HTR-8/SVneo (cell line): Measurements from ENCODE around the gene NUBP2.
"Not testable (repeated sequence)": the region's sequence is repeated elsewhere in the genome, so short reads cannot be mapped to it uniquely, and the experiment has no call there.

ENCODE experiments used
- DNase-seq: peaks from one replicate; pipeline ENCODE4 v3.0.0; 2011; ENCODE audit warnings: low spot score, mixed read lengths; ENCODE audit not compliant: insufficient read length
- FAIRE-seq: peaks from 2 replicates; lab custom pipeline; 2011; peaks lifted over from hg19 to GRCh38; lab: Jason Lieb, UNC

NUBP2 gene

GRCh38 chr16:1792836-1793577 is 10.2 kb downstream of the NUBP2 start:
- no peak for FAIRE-seq
- DNase-seq: no peak

GRCh38 chr16:1793578-1794220 is 10.9 kb downstream of the NUBP2 start, which contains the start of gene IGFALS:
Gene IGFALS (minus strand): TSS chr16:1793705. CDS start chr16:1793652, 53 bp downstream.
- no peak for FAIRE-seq
- DNase-seq: no peak

GRCh38 chr16:1794221-1794871 is 11.6 kb downstream of the NUBP2 start:
- DNase-seq: no peak

GRCh38 chr16:1794908-1795666 is 12.3 kb downstream of the NUBP2 start:
- DNase-seq (no peak), FAIRE-seq (no peak)

More at GRCh38 chr16:1794221-1794871, 11.6 kb downstream of the NUBP2 start:
- no peak for FAIRE-seq

GRCh38 chr16:1799263-1799662 is 16.5 kb downstream of the NUBP2 start:
- not testable (repeated sequence) for FAIRE-seq, DNase-seq

GRCh38 chr16:1800701-1801100 is 17.9 kb downstream of the NUBP2 start:
- no peak for FAIRE-seq
- DNase-seq: no peak

GRCh38 chr16:1807626-1808025 is 24.9 kb downstream of the NUBP2 start:
- DNase-seq (no peak), FAIRE-seq (peak; percentile 49)

GRCh38 chr16:1808691-1809090 is 25.9 kb downstream of the NUBP2 start:
- FAIRE-seq (no peak), DNase-seq (no peak)

GRCh38 chr16:1809281-1809801 is 26.6 kb downstream of the NUBP2 start:
- DNase-seq (no peak), FAIRE-seq (no peak)

- FAIRE-seq (no peak), DNase-seq (no peak)
Measured at GRCh38 chr16:1810106-1810505, 27.3 kb downstream of the NUBP2 start.

- DNase-seq: no peak
- FAIRE-seq: no peak
Measured at GRCh38 chr16:1810536-1810935, 27.8 kb downstream of the NUBP2 start.

GRCh38 chr16:1812732-1813163 is 30.0 kb downstream of the NUBP2 start:
- DNase-seq (peak; percentile 15), FAIRE-seq (no peak)

GRCh38 chr16:1815461-1815860 is 32.7 kb downstream of the NUBP2 start:
- FAIRE-seq: no peak
- DNase-seq: no peak

GRCh38 chr16:1816396-1817275 is 33.9 kb downstream of the NUBP2 start:
- FAIRE-seq: no peak

GRCh38 chr16:1817276-1817589 is 34.5 kb downstream of the NUBP2 start:
- FAIRE-seq: no peak
- DNase-seq: no peak

More at GRCh38 chr16:1816396-1817275, 33.9 kb downstream of the NUBP2 start:
- no peak for DNase-seq

- DNase-seq: no peak
- no peak for FAIRE-seq
Measured at GRCh38 chr16:1817716-1818115, 35.0 kb downstream of the NUBP2 start.

- no peak for DNase-seq
- no peak for FAIRE-seq
Measured at GRCh38 chr16:1818204-1818872, 35.6 kb downstream of the NUBP2 start.

GRCh38 chr16:1818873-1819525 is 36.2 kb downstream of the NUBP2 start:
- FAIRE-seq (no peak), DNase-seq (no peak)
